ENCODE data around the gene SP110.
A peak's percentile ranks its signal among the peaks of the same experiment; 100 is the strongest.

Gene SP110

GRCh38 chr2:230170532-230170931 is 49.3 kb downstream of the SP110 start:
- peak in 2 of 5 experiments; percentile 13 to 59 for DNase-seq

- DNase-seq, result no peak
These were observed 53.1 kb downstream of the SP110 start for GRCh38 chr2:230166557-230167170.

GRCh38 chr2:230164139-230164538 is 55.6 kb downstream of the SP110 start:
- DNase-seq, result no peak

- DNase-seq, result no peak
These were observed 56.8 kb downstream of the SP110 start for GRCh38 chr2:230162981-230163380.

GRCh38 chr2:230161184-230161583 is 58.6 kb downstream of the SP110 start:
- no peak for DNase-seq

- peak; percentile 19 to 56 (median 23) for DNase-seq
These were observed 59.6 kb downstream of the SP110 start for GRCh38 chr2:230160112-230160660.

- no peak for DNase-seq
These were observed 61.3 kb downstream of the SP110 start for GRCh38 chr2:230158468-230158867.

- DNase-seq, result no peak
These were observed 62.7 kb downstream of the SP110 start for GRCh38 chr2:230156782-230157699.

GRCh38 chr2:230155359-230155758 is 64.4 kb downstream of the SP110 start:
- no peak for DNase-seq

GRCh38 chr2:230153390-230153976 is 66.3 kb downstream of the SP110 start:
- no peak for DNase-seq

- DNase-seq, result no peak
These were observed 67.5 kb downstream of the SP110 start for GRCh38 chr2:230152334-230152733.

GRCh38 chr2:230144355-230144754 is 75.4 kb downstream of the SP110 start:
- no peak for DNase-seq

GRCh38 chr2:230140667-230141066 is 79.1 kb downstream of the SP110 start:
- no peak for DNase-seq

- DNase-seq, result no peak
These were observed 81.8 kb downstream of the SP110 start for GRCh38 chr2:230137902-230138539.

- no peak for DNase-seq
These were observed 84.7 kb downstream of the SP110 start for GRCh38 chr2:230135130-230135525.

- peak in 1 of 5 experiments; percentile 26 for DNase-seq
These were observed 85.2 kb downstream of the SP110 start for GRCh38 chr2:230134496-230135129.

- DNase-seq, result no peak
These were observed 88.4 kb downstream of the SP110 start for GRCh38 chr2:230131366-230131765.

GRCh38 chr2:230130668-230131364 is 89.0 kb downstream of the SP110 start:
- no peak for DNase-seq

GRCh38 chr2:230129343-230129742 is 90.4 kb downstream of the SP110 start:
- DNase-seq, result no peak

- DNase-seq, result no peak
These were observed 91.0 kb downstream of the SP110 start for GRCh38 chr2:230128623-230129342.

- DNase-seq, result peak in 1 of 5 experiments; percentile 15
These were observed 92.6 kb downstream of the SP110 start for GRCh38 chr2:230127195-230127594.
